Stimulated activated CD8-positive, alpha-beta memory T cell treated with anti-CD3 and anti-CD28 coated beads, Interleukin-12 subunit alpha, Interleukin-12 subunit beta, amount 100 ng/mL, for 1 hour (primary cell): Measurements from ENCODE around the gene FAM135A.
A peak's percentile ranks its signal among the peaks of the same experiment; 100 is the strongest.

Experiments used
- DNase-seq: peaks from one replicate; pipeline ENCODE4 v3.0.0-alpha.2; 2020; ENCODE audit warnings: low read depth

Gene FAM135A

GRCh38 chr6:70413114-70413991 is at the start of gene FAM135A:
Gene FAM135A, plus strand, starts transcription at chr6:70413508. Its CDS starts 14,835 bp downstream, at chr6:70428343.
- DNase-seq: peak; percentile 91

- DNase-seq: no peak
These were observed 49.4 kb upstream of the FAM135A start for GRCh38 chr6:70363741-70364493.

GRCh38 chr6:70369332-70369950 is 43.9 kb upstream of the FAM135A start:
- DNase-seq: peak; percentile 29

GRCh38 chr6:70370496-70370895 is 42.8 kb upstream of the FAM135A start:
- DNase-seq: no peak

GRCh38 chr6:70371454-70372105 is 41.7 kb upstream of the FAM135A start:
- no peak for DNase-seq

GRCh38 chr6:70375166-70375565 is 38.1 kb upstream of the FAM135A start:
- no peak for DNase-seq

- DNase-seq: no peak
These were observed 37.4 kb upstream of the FAM135A start for GRCh38 chr6:70375882-70376281.

GRCh38 chr6:70376628-70377027 is 36.7 kb upstream of the FAM135A start:
- no peak for DNase-seq

GRCh38 chr6:70377372-70377771 is 35.9 kb upstream of the FAM135A start:
- no peak for DNase-seq

- DNase-seq: no peak
These were observed 33.8 kb upstream of the FAM135A start for GRCh38 chr6:70379473-70380013.

- DNase-seq: no peak
These were observed 33.1 kb upstream of the FAM135A start for GRCh38 chr6:70380252-70380651.

- no peak for DNase-seq
These were observed 32.4 kb upstream of the FAM135A start for GRCh38 chr6:70380771-70381416.

- DNase-seq: no peak
These were observed 31.9 kb upstream of the FAM135A start for GRCh38 chr6:70381417-70381782.

GRCh38 chr6:70385901-70386300 is 27.4 kb upstream of the FAM135A start:
- no peak for DNase-seq

GRCh38 chr6:70388814-70389213 is 24.5 kb upstream of the FAM135A start:
- no peak for DNase-seq

- no peak for DNase-seq
These were observed 24.0 kb upstream of the FAM135A start for GRCh38 chr6:70389261-70389660.

GRCh38 chr6:70390067-70390466 is 23.2 kb upstream of the FAM135A start:
- no peak for DNase-seq

GRCh38 chr6:70391492-70391891 is 21.8 kb upstream of the FAM135A start:
- DNase-seq: no peak

- DNase-seq: no peak
These were observed 18.6 kb upstream of the FAM135A start for GRCh38 chr6:70394518-70395300.

GRCh38 chr6:70395301-70395672 is 18.0 kb upstream of the FAM135A start:
- DNase-seq: no peak

GRCh38 chr6:70396163-70396562 is 17.1 kb upstream of the FAM135A start:
- no peak for DNase-seq
